A673 (cell line): ENCODE measurements around the gene CD93. TPM values are rescaled to one million over a fixed set of nuclear protein-coding genes. Genes with fewer than 3 reads are reported as not detected.

ENCODE experiments used
- BruUV-seq: library from RNA; stranded (reverse); fragments of 400-500 nt; replicated peaks from 2 replicates; lab custom pipeline; 2021; lab: Mats Ljungman, UMichigan
- CTCF ChIA-PET: fragments of 300-600 bp; sonication (Branson Sonifier 250); formaldehyde crosslinking; loops from one replicate; lab custom pipeline; 2022; ENCODE audit warnings: antibody characterized with exemption; lab: Charles Lee
- POLR2A ChIA-PET: fragments of 300-600 bp; sonication (Branson Sonifier 250); formaldehyde crosslinking; loops from one replicate; lab custom pipeline; 2022; ENCODE audit warnings: antibody characterized with exemption; ENCODE audit not compliant: low non-redundant PET; lab: Charles Lee
- DNase-seq: peaks from one replicate; pipeline ENCODE4 v3.0.0-alpha.2; 2015; ENCODE audit warnings: low spot score
- H3K27ac ChIP-seq: fragments of 200-600 bp; sonication (generic); 2 replicates; pipeline ENCODE4 v1.5.1; 2016; ENCODE audit warnings: mixed run types, low read depth, mild to moderate bottlenecking, mixed read lengths, antibody characterized with exemption, low read length; ENCODE audit not compliant: poor library complexity, severe bottlenecking
- H3K27me3 ChIP-seq: fragments of 200-600 bp; sonication (generic); replicated peaks from 2 replicates; pipeline ENCODE4 v1.6.1; 2017; ENCODE audit warnings: mixed run types, low read depth, mild to moderate bottlenecking, mixed read lengths, antibody characterized with exemption, low read length; ENCODE audit not compliant: insufficient read depth, poor library complexity
- H3K36me3 ChIP-seq: fragments of 200-600 bp; sonication (generic); 2 replicates; pipeline ENCODE4 v1.6.1; 2016; ENCODE audit warnings: mixed run types, mild to moderate bottlenecking, mixed read lengths, antibody characterized with exemption, low read length; ENCODE audit not compliant: insufficient read depth, poor library complexity, severe bottlenecking
- H3K4me1 ChIP-seq: fragments of 200-600 bp; sonication (generic); 2 replicates; pipeline ENCODE4 v1.6.1; 2017; ENCODE audit warnings: mixed run types, mild to moderate bottlenecking, mixed read lengths, antibody characterized with exemption, low read length; ENCODE audit not compliant: insufficient read depth, poor library complexity, severe bottlenecking
- H3K4me3 ChIP-seq: fragments of 200-600 bp; sonication (generic); 2 replicates; pipeline ENCODE4 v1.5.1; 2016; ENCODE audit warnings: low read depth, mixed run types, mild to moderate bottlenecking, mixed read lengths, low read length; ENCODE audit not compliant: poor library complexity, severe bottlenecking
- H3K9me3 ChIP-seq: fragments of 200-600 bp; sonication (generic); 2 replicates; pipeline ENCODE4 v1.6.1; 2016; ENCODE audit warnings: mixed run types, low read depth, mild to moderate bottlenecking, mixed read lengths, antibody characterized with exemption, low read length; ENCODE audit not compliant: poor library complexity, severe bottlenecking
- EZH2 ChIP-seq: fragments of 200-600 bp; sonication (generic); IDR thresholded peaks from 2 replicates; pipeline ENCODE4 v1.6.1; 2017; ENCODE audit warnings: borderline replicate concordance, low read depth, mild to moderate bottlenecking, mixed read lengths, antibody characterized with exemption, low read length; ENCODE audit not compliant: poor library complexity, severe bottlenecking
- intact Hi-C: fragments of 100-400 bp; cut with micrococcal nuclease; formaldehyde crosslinking; loops from one replicate; pipeline ENCODE4 v1.10.0; 2022; ENCODE audit not compliant: unreplicated experiment
- total RNA-seq: library from RNA; stranded (reverse); gene quantifications from 2 replicates; pipeline ENCODE4 v1.2.3, GENCODE V29; 2021
- TF ChIP-seq, protein P1 (sequence below): fragments of 300-800, 200-600 bp; sonication (generic); conservative IDR thresholded peaks from 2 replicates; pipeline ENCODE4 v1.5.1; 2017; ENCODE audit warnings: low read depth, mild to moderate bottlenecking, antibody characterized with exemption, low read length, moderate library complexity, mixed read lengths

Gene CD93
- total RNA-seq, 1 experiment from 2014 or later: 0.06 TPM

DNA sequence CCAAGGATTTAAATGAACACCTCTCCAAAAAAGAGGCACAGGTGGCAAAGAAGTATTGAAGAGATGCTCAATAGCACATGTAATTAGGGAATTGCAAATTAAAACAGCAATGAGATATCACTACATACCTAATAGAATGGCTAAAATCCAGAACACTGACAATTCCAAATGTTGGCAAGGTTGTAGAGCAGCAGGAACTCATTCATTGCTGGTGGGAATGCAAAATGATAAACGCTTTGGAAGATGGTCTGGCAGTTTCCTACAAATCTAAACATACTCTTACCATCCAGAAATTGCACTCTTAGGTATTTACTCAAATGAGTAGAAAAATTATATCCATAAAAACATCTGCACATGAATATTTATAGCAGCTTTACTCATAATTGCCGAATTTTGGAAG is 17.0 kb downstream of the CD93 start:
- no peak overlapping the region for H3K4me3 ChIP-seq
- ChIA-PET POLR2A (no interaction called here), CTCF (no interaction called here)
- no TSS peak for BruUV-seq
- no peaks in the 10 kb centered on the region for H3K36me3 ChIP-seq
- TF ChIP-seq, protein P1, sequence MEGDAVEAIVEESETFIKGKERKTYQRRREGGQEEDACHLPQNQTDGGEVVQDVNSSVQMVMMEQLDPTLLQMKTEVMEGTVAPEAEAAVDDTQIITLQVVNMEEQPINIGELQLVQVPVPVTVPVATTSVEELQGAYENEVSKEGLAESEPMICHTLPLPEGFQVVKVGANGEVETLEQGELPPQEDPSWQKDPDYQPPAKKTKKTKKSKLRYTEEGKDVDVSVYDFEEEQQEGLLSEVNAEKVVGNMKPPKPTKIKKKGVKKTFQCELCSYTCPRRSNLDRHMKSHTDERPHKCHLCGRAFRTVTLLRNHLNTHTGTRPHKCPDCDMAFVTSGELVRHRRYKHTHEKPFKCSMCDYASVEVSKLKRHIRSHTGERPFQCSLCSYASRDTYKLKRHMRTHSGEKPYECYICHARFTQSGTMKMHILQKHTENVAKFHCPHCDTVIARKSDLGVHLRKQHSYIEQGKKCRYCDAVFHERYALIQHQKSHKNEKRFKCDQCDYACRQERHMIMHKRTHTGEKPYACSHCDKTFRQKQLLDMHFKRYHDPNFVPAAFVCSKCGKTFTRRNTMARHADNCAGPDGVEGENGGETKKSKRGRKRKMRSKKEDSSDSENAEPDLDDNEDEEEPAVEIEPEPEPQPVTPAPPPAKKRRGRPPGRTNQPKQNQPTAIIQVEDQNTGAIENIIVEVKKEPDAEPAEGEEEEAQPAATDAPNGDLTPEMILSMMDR: no peak
- TF ChIP-seq EZH2: no peak
- peaks cover 47% of the 10 kb centered on the region for H3K27me3 ChIP-seq
- H3K4me1 ChIP-seq: no peaks in the 10 kb centered on the region
- no peak overlapping the region for H3K27ac ChIP-seq
- DNase-seq: no peak
- intact Hi-C loops: no loop called here
- H3K9me3 ChIP-seq: no peaks in the 10 kb centered on the region

DNA sequence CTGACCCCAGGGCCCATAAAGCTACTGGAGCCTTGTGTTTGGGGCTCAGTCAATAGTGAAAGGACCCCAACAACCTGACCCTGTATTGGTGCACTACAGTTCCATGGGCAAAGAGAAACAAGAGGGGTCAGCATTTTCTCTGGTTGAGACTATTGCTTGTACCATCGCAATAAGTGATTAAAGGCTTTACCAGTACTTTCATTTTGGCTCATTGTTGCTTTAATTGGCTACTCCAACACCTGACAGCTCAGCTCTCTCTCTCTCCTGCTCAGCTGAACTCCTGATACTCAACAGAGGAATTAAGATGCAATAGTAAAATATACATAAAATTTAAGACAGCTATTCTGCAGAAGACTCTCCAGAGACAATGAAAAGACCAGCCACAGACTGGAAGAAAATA is 17.8 kb downstream of the CD93 start:
- CTCF ChIA-PET: no interaction called here

DNA sequence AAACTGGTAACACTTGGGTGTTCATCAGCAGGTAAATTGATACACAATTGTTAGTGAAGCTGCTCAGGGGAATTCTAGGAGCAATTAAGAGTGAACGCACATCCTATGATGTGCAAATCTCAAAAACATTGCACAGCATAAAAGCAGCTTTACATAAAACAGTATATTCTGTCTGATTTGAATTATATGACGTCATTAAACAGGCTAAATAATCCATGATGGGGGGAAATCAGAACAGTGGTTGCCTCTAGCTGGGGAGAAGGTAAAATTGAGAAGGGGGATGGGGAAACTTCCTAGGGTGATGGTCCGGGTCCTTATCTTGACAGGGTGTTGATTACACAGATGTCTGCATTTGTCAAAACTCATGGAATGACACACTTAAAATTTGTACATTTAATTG is 19.4 kb downstream of the CD93 start:
- intact Hi-C loops: no loop called here
- Histone ChIP-seq H3K4me1 (no peaks in the 10 kb centered on the region), H3K27me3 (peaks cover 44% of the 10 kb centered on the region), H3K36me3 (no peaks in the 10 kb centered on the region), H3K27ac (no peak overlapping the region), H3K9me3 (no peaks in the 10 kb centered on the region), H3K4me3 (no peak overlapping the region)
- ChIA-PET POLR2A (no interaction called here), CTCF (no interaction called here)
- DNase-seq: no peak
- BruUV-seq: no TSS peak
- no peak for TF ChIP-seq EZH2
- TF ChIP-seq, protein P1: no peak

More for the DNA sequence above, 17.8 kb downstream of the CD93 start:
- H3K4me3 ChIP-seq: no peak overlapping the region
- H3K27ac ChIP-seq: no peak overlapping the region
- no peak for DNase-seq
- intact Hi-C loops: no loop called here
- BruUV-seq: no TSS peak
- H3K27me3 ChIP-seq: peaks cover 47% of the 10 kb centered on the region
- POLR2A ChIA-PET: no interaction called here
- TF ChIP-seq EZH2: no peak
- TF ChIP-seq, protein P1: no peak
- H3K9me3 ChIP-seq: no peaks in the 10 kb centered on the region
- no peaks in the 10 kb centered on the region for H3K36me3 ChIP-seq
- H3K4me1 ChIP-seq: no peaks in the 10 kb centered on the region
